Stimulated activated CD4-positive, alpha-beta T cell treated with anti-CD3 and anti-CD28 coated beads, Interleukin-12 subunit alpha, Interleukin-12 subunit beta, amount 100 ng/mL, for 4 hours (primary cell): ENCODE results near the gene KAT5.
"Not testable (repeated sequence)": the region's sequence is repeated elsewhere in the genome, so short reads cannot be mapped to it uniquely, and the experiment has no call there.

Experiments
- DNase-seq: peaks from one replicate; pipeline ENCODE4 v3.0.0-alpha.2; 2020

KAT5 gene

DNA sequence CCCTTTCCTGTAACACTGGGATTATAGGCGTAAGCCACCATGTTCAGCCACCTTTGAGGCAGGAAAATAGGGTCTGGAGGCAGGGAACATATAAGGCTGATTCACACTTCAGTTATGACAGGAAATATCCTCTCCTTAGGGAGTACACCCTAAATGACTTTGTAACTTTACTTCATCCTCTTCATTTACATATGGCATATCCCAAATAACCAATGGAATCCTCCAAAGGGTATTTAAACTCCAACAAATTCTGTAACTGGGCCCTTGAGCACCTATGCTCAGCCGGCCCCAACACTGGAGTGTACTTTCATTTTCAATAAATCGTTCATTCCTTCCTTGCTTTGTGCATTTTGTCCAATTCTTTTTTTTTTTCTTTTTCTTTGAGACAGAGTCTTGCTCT, 1.6 kb upstream of the KAT5 start:
- no peak for DNase-seq

DNA sequence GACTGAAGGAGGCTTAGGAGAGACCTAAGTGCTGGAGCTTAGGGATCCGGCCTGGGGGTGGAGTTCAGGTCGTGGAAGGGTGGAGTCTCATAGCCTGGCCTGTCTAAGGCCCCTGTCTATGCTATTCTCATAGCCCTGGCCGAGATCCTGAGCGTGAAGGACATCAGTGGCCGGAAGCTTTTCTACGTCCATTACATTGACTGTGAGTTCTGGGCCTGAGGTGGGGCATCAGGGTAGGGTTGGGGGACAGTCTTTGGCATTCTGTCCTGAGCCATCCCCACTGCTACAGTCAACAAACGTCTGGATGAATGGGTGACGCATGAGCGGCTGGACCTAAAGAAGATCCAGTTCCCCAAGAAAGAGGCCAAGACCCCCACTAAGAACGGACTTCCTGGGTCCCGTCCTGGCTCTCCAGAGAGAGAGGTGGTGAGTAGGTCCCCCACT, 603 bp downstream of the KAT5 start:
- no peak for DNase-seq

DNA sequence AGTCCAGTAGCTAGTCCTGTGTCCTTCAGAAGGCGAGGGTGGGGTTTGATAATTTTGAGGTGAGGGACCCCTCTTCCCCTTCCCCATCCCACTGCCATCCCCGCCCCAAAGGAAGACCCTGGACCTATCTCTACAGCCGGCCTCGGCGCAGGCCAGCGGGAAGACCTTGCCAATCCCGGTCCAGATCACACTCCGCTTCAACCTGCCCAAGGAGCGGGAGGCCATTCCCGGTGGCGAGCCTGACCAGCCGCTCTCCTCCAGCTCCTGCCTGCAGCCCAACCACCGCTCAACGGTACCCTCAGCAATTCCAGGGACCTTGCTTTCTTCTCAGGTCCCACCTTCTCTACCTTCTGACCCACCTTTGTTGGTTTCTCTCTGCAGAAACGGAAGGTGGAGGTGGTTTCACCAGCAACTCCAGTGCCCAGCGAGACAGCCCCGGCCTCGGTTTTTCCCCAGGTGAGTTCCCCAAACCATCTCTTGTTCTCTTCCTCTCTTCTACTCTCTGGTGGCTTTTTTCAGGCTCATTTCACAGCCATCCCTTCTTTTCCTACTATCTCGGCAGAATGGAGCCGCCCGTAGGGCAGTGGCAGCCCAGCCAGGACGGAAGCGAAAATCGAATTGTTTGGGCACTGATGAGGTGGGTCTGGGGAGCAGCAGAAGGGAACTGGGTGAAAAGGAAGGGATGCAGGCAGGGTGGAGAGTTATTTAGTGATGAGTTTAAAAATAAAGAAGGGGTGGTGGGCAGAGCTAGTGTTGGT, 1.3 kb downstream of the KAT5 start:
- no peak for DNase-seq

DNA sequence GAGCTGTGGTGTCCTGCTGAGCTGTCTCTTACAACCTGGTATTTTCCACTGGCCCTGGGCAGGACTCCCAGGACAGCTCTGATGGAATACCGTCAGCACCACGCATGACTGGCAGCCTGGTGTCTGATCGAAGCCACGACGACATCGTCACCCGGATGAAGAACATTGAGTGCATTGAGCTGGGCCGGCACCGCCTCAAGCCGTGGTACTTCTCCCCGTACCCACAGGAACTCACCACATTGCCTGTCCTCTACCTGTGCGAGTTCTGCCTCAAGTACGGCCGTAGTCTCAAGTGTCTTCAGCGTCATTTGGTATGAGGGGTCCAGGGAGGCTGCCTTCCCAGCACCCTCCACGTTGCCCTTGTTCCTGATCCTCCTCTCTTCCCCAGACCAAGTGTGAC, 2.4 kb downstream of the KAT5 start:
- DNase-seq, result no peak

DNA sequence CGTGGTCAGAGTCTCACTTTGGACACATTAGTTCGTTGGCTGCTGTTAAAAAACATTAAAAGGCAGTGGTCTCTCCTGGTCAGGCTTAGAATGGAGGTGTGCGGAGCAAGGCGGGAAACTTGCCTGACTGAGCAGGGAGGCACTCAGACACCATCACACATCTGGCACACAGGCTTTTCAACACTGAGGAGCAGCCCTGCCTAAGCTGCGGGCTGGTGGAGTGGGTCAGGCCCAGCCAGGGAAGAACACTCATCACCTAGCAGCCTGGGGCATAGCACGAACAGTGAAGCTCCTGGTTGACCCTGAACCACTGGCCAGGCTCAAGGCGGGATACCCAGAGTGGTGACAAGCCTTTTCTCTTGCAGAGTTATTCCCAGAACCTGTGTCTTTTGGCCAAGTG, 4.2 kb downstream of the KAT5 start:
- DNase-seq, result no peak

DNA sequence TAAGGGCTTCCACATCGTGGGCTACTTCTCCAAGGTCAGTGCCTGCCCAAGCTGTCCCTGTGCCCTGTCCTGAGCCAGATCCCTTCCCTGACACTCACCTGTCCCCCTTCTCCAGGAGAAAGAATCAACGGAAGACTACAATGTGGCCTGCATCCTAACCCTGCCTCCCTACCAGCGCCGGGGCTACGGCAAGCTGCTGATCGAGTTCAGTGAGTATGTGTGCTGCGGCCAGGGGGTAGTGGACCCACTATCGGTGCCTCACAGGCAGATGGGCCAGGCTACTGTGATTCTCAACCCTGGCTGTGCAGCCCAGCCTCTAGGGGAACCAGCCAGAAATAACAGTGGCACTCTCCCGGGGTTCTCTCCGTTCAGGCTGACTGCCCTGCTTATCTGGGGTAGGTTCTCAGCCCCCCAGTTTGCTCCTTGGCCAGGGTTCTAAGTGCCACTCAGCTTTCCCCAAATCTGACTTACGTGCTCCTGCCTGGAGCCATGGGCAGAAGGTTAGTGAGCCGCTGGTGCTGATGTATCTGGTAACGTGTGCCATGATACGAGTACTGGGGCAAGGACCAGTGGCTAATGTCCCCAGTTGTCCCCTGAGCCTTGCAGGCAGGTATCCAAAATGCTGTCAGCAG, 4.8 kb downstream of the KAT5 start:
- DNase-seq, result no peak

DNA sequence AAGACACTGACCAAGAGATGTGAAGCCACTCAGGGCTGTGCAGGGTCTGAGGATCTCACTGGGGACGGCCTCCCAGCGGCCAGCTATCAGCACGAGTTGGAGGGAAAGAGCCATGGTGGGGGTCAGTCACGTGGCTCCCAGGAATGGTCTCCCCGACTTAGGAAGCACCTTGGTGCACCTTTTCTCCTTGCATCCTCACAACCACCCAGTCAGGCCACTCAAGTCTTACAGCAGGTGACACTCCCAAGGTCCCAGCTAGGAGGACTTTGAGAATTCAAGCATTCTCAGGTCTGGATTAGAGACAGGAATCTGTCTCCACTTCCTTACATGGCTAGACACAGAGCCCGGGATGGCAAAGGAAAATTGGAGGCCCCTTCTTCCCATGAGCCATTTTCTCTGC, 5.9 kb downstream of the KAT5 start:
- DNase-seq, result no peak

DNA sequence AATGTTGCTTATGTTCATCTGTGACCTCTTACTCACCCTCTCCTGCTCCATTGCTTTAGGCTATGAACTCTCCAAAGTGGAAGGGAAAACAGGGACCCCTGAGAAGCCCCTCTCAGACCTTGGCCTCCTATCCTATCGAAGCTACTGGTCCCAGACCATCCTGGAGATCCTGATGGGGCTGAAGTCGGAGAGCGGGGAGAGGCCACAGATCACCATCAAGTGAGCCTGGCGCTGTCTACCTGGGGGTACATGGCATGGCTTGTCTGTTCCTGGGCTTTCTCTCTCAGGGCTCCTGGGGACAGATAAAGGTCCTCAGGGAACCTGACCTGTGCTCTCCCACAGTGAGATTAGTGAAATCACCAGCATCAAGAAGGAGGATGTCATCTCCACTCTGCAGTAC, 6.5 kb downstream of the KAT5 start:
- no peak for DNase-seq

DNA sequence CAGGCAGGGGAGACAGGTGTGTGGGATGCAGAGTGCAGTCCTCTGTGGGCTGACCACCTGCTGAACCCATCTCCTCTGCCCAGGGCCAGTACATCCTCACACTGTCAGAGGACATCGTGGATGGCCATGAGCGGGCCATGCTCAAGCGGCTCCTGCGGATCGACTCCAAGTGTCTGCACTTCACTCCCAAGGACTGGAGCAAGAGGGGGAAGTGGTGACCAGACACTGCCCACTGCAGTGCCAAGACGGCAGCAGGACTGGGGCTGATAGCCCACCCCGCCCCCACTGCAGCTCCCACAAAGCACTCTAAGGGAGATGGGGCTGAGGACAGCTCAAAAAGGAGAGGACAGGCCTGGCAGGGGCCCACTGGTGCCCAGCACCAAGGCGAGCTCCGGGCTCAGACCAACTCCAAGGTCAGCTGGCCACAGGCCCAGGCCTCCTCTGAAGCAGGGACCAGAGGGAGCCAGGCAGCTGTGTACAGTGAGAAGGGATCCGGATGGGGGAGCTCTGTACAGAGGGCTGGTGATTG, 7.0 kb downstream of the KAT5 start:
- DNase-seq, result no peak

DNA sequence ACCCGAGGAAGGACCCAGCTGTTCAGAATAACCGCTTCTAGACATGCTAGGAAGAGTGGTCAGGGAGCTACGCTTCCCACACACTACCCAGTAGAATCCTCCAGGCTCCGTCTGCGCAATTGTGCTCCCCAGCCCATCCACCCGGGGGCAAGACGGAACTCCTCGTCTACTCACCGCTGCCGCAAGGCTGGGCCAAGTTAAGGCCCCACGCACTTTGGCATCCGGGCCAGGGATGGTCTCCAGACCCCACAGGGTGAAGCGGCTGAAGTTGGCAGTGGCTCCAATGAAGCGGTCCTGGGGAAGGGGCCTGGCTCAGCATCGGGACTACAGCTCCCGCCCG, 7.8 kb downstream of the KAT5 start:
- DNase-seq, result peak; percentile 20

DNA sequence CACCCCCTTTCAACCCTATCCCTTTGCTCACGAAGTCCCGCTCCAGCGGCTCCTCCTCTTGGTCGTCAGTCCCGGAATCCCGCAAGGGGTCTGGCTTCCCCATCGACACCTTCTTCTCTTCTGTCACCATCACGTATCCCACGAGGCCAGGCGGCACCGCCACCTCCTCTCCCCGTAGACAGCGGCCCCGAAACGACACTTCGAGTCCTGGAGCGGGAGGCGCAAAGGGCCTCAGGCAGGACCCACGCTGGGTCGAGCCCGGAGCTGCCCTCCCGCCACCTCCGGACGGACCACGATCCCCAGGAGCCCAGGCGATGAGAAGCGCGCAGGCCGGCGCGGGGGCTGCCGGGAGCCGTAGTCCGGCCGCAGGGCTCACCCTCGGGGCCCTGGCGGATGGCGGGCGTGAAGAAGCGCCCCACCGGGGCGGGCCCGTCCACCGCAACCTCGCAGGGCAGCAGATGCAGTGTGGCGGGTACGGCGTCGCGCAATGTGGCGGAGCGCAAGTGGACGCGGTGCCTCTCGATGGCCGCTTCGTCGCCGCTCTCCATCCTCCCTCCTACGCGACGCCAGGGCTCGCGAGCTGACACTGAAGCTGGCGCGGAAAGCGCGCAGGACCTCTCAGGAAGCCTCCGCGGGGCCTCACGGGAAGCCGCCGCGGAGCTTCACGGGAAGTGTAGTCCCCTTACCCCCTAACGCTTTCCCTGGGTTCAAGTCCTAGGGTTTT, 8.3 kb downstream of the KAT5 start, which contains the start of gene RNASEH2C:
Gene RNASEH2C (minus strand): TSS at position 588 of the 724 bp plus-strand sequence. CDS start 40 bp downstream, at position 548.
- peak; percentile 76 for DNase-seq

DNA sequence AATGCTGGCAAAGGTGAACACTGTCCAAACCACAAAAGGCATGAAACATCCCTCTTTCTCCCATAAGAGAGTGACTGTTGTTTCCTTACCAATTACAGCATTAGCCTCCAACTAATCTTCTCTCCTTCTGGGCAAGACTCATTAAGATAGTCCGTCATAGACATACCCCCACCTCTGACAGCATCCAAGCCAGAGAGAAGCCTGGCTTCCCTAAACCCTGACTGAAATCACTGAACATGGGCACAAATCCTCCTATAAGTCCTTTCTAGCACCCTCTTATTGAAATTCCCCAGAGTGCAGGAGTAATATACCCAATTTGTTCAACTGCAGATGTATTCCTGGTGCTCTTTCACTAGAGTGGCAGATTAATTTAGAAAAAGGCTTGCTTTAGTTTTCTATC, 10.2 kb downstream of the KAT5 start:
- no peak for DNase-seq

DNA sequence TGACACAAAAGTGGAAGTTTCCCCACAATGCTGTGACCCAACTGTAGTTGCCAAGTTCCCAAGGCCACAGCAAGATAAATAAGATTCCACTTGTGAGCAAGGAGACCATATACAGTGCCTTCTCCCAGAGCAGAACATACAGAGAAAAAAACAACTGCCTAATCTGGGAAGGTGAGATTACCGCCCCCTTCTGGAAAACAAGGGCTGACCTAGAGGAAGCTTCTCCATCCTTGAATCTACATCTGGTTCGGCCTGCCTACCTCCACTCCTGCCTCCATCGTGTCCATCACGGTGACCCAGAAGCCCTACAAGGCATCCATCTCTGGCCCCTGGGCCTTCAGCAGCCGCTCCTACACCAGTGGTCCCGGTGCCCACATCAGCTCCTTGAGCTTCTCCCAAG, 14.6 kb downstream of the KAT5 start:
- DNase-seq, result no peak

DNA sequence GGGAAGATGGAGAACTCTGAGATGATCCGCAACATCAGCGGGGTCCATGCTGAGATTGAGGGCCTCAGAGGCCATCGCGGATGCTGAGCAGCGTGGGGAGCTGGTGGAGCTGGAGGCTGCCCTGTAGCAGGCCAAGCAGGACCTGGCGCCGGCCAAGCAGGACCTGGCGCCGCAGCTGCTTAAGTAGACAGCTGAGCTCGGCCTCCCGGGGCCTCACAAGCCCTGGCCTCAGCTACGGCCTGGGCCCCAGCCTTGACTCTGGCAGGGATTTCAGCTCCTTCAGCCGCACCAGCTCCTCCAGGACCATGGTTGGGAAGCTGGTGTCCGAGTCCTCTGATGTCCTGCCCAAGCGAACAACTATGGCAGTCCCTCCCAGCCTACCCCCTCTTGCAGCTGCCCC, 15.8 kb downstream of the KAT5 start:
- DNase-seq, result no peak

DNA sequence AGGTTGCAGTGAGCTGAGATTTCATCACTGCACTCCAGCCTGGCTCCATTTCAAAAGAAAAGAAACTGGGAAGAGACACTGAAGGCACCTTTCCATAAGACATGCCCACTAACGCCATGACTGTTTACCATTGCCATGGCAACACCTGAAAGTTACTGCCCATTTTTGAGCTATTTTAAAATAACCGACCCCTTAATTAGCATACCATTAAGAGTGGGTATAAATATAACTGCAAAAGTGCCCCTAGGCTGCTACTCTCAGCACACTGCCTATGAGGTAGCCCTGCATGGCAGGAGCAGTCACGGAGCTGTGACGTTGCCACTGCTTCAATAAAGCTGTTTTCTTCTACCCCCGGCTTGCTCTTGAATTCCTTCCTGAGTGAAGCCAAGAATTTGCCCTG, 18.4 kb downstream of the KAT5 start:
- no peak for DNase-seq

DNA sequence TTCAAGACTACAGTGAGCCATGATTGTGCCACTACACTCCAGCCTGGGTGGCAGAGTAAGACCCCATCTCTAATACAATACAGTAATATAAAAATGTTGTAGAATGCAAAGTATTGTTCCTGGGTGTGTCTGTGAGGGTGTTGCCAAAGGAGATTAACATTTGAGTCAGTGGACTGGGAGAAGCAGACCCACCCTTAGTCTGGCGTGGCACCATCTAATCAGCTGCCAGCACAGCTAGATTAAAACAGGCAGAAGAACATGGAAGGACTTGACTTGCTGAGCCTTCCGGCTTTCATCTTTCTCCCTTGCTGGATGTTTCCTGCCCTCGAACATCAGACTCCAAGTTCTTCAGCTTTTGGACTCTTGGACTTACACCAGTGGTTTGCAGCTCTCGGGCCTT, 23.1 kb downstream of the KAT5 start:
- DNase-seq, result not testable (repeated sequence)

DNA sequence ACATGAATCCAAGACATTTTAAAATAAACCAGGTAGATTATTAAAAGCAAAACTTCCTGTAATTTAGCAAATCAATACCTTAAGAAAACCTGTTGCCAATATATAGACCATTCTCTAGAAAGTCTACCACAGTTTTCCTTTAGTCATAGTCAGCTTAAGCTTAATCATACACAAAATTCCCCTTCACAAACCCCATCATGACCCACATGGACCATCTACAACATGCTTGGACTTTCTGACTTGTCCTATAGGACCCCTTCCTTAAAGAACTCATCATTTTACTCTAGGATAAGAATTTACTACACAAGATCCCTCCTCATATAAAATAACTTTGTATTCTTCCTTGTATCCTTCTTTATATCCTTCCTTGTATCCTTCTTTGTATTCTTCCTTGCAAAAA, 24.8 kb downstream of the KAT5 start:
- no peak for DNase-seq

DNA sequence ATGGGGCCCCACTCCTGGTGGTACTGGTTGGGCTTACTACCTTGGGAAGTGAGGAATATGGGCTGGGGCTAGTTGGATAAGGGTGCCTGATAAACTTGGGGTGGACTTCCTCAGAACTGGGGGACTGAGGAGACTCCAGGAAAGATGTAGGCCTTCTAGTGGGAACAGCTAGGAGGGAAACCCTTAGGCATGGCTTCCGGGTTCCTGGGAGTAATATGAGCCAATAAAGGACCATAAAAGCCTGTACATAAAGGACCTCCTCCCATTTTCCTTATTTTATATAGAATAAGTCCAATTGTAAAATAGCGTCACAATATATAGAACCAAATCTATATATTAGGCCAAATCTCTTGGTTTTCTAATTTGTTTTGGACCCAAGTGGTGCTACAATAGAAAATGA, 27.0 kb downstream of the KAT5 start:
- DNase-seq, result no peak

DNA sequence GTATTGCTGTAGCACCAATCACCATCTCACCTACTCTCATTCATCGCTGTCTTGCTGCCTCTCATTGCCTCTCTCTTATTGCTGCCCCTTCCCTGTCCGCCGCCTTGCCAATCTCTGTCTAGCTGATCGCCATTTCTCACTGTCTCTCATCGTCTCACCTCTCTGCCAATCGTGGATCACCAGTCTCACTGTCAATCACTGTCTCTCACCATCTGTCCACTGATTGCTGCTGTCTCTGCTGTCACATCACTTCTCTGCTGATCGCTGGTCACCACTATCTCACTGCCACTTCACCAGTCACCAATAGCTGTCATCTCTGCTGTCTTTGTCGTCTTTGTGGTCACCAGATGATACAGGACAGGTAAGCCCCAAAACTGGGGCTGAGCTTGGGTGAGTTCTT, 29.1 kb downstream of the KAT5 start:
- DNase-seq, result no peak

DNA sequence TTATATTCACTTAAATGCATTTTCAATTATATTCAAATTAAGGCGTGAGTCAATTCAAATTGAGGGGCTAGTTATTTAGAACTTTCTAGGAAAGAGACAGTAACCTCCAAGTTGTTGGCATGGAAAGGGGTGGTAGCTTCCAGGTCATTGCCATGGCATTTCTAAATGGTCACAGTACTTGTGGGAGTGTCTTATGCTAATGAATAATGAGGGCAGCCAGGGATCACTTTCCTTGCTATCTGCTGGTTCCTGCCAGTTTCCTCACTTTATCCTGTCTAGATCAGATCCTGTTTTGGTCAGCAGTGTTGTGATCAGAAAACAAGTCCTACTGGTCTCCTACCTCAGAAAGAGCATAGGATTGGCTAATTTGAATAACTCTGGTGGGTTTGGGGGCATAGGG, 30.3 kb downstream of the KAT5 start:
- no peak for DNase-seq

DNA sequence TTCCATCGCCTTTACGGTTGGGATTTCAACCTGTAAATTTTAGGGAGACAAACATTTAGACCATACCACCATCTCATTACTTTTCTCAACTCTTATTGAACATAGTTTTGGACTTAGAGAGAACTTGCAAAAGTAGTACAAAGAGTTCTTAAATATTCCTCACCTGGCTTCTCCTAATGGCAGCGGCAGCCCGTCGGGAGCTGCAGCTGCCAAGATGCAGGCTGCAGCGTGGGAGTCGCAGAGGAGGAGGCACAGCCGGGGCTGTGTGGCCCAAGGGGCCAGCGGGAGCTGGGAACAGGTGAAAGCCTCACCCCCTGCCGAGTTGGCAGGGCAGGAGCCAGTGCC, 31.6 kb downstream of the KAT5 start:
- DNase-seq, result no peak

DNA sequence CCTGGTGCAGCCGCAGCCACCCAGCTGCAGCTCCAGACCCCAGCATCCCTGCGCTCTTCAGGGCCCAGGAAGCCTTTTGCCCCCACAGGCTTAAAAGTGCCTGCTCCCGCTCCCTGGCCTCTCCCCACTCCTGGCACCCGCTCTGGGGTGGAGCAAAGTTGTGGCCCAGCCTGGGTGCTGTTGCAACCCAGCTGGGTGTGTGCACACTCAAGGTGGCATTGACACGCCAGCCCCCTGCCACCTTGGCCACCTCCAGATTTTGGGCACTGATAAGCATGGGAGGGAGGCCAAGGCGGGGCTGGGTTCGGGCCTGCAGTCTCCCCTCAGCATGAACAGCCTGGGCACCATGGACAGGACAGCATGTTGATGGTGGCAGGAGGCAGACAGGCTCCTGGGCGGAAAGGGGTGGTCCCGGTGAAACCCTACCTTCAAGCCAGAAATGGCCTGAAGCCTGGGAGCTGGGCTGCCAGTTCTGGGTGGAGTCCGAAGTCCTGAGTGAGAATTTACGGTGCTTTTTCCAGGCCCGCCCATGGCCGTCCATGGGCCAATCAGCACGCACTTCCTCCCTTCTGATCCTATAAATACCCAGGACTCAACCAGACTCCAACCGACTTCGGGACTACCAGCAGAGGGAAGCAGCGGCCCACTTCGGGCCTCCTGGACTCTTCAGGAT, 32.1 kb downstream of the KAT5 start:
- no peak for DNase-seq

DNA sequence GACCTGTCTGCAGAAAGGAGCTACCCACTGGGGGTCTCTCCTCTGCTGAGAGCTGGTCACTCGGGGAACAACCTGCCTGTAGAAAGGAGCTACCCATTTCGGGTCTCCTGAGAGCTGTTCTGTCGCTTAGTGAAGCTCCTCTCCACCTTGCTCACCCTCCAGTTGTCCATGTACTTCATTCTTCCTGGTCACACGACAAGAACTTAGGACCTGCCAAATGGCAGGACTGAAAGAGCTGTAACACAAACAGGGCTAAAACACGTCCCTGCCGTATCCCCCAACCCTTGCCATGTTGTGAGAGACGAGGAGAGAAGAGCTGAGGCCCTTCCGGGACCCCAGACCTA, 32.6 kb downstream of the KAT5 start:
- DNase-seq, result no peak

DNA sequence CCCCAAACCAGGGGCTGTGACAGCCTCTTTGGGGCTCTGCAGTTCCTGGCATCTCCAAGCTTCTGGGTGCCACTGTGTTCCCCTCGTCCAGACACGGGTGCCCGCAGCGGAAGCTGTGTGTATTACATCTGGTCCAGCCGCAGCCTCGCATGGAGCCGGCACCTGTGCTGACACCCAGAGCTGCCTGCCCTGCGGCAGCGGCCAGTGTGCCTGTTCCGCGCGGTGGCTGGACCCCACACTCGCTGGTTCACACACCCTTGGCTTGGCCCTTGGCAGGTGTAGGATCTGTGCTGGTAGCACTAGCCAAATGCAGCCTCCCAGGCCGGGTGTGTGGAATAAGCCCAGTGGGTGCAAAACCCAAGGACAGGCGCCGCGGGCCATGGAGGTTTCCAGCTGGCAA, 33.0 kb downstream of the KAT5 start:
- no peak for DNase-seq
